K562 (cell line): ENCODE results near the gene ESRRG. TPM values are rescaled to one million over a fixed set of nuclear protein-coding genes. Genes with fewer than 3 reads are reported as not detected.

Experiments
- ATAC-seq: fragments of 200-7000 bp; cut with Tn5 transposase; 3 replicates; pipeline ENCODE4 v1.9.1; 2020; ENCODE audit warnings: moderate library complexity
- BruUV-seq: library from RNA; stranded (reverse); fragments of 400-500 nt; replicated peaks from 2 replicates; lab custom pipeline; 2021; lab: Mats Ljungman, UMichigan
- CTCF ChIA-PET: fragments of 300-600 bp; formaldehyde crosslinking; extraction: SDS; loops from one replicate; lab custom pipeline; 2021; ENCODE audit warnings: low intra/inter-chr PET ratio; lab: Yijun Ruan, JAX
- POLR2A ChIA-PET: fragments of 300-600, 350-650 bp; sonication (Branson Sonifier 250); formaldehyde crosslinking; extraction: SDS; loops from one replicate; lab custom pipeline; 2021; ENCODE audit warnings: antibody characterized with exemption, inconsistent platforms; lab: Yijun Ruan, JAX
- DNase-seq, 4 experiments: peaks; one replicate each; pipeline versions ENCODE4 v3.0.0 to v3.0.0-alpha.2; 2011 to 2018; ENCODE audit warnings: low spot score in 3 of 4, mixed read lengths in 3 of 4; ENCODE audit errors: extremely low read depth in 1 of 4
- FAIRE-seq: peaks from 2 replicates; lab custom pipeline; 2011; peaks lifted over from hg19 to GRCh38; lab: Jason Lieb, UNC
- H2AFZ ChIP-seq: 2 replicates; pipeline ENCODE4 v1.6.0; 2011; ENCODE audit warnings: low read depth, low read length, control low read depth, inconsistent platforms
- H3K27ac ChIP-seq: fragments of 200-600 bp; 3 replicates; pipeline ENCODE4 v1.8.0; 2011; ENCODE audit warnings: low read depth, mild to moderate bottlenecking, control low read depth, inconsistent platforms, low read length, moderate library complexity, mixed read lengths; ENCODE audit errors: extremely low read depth
- H3K27me3 ChIP-seq, 2 experiments: fragments of 300-600 bp in 1 of 2; 2 replicates in 1 of 2; 3 replicates in 1 of 2; pipeline versions ENCODE4 v1.6.0 to v1.8.0; 2011; ENCODE audit warnings: inconsistent platforms in 2 of 2, low read length in 2 of 2, mild to moderate bottlenecking in 1 of 2, mixed read lengths in 1 of 2, moderate library complexity in 1 of 2; ENCODE audit not compliant: control insufficient read depth in 2 of 2, insufficient read depth in 2 of 2
- H3K36me3 ChIP-seq: fragments of 300-600 bp; 3 replicates; pipeline ENCODE4 v1.8.0; 2011; ENCODE audit warnings: mild to moderate bottlenecking, low read length, inconsistent platforms; ENCODE audit not compliant: control insufficient read depth, insufficient read depth
- H3K4me1 ChIP-seq, 2 experiments: fragments of 200-600 bp in 1 of 2; replicated peaks in 1 of 2; 2 replicates in 1 of 2; 3 replicates in 1 of 2; pipeline versions ENCODE4 v1.5.1 to v1.8.0; 2011; ENCODE audit warnings: inconsistent platforms in 2 of 2, low read length in 2 of 2, mild to moderate bottlenecking in 1 of 2, mixed read lengths in 1 of 2, moderate library complexity in 1 of 2; ENCODE audit not compliant: control insufficient read depth in 2 of 2, insufficient read depth in 2 of 2
- H3K4me2 ChIP-seq: 2 replicates; pipeline ENCODE4 v1.6.1; 2011; ENCODE audit warnings: low read length, control low read depth, inconsistent platforms, mixed read lengths; ENCODE audit not compliant: insufficient read depth
- H3K4me3 ChIP-seq: fragments of 200-600 bp; sonication (generic), shearing (Covaris generic); 2 replicates; pipeline ENCODE4 v1.5.1; 2016; ENCODE audit warnings: control low read depth, inconsistent platforms
- H3K79me2 ChIP-seq: fragments of 200-600 bp; 3 replicates; pipeline ENCODE4 v1.8.0; 2011; ENCODE audit warnings: low read length, inconsistent platforms; ENCODE audit not compliant: control insufficient read depth, insufficient read depth
- H3K9ac ChIP-seq, 2 experiments: 2 replicates each; pipeline versions ENCODE4 v1.6.0 to v1.6.1; 2011; ENCODE audit warnings: low read depth in 2 of 2, low read length in 2 of 2, control low read depth in 1 of 2, inconsistent platforms in 1 of 2, mild to moderate bottlenecking in 1 of 2, mixed read lengths in 1 of 2; ENCODE audit not compliant: insufficient read depth in 1 of 2
- H3K9me1 ChIP-seq: one replicate; pipeline ENCODE4 v1.6.0; 2011; ENCODE audit warnings: inconsistent platforms, mild to moderate bottlenecking, low read length, moderate library complexity; ENCODE audit not compliant: control insufficient read depth, insufficient read depth
- H3K9me3 ChIP-seq: replicated peaks from 2 replicates; pipeline ENCODE4 v1.5.1; 2011; ENCODE audit warnings: low read depth, low read length, inconsistent platforms; ENCODE audit not compliant: control insufficient read depth, insufficient read depth
- H4K20me1 ChIP-seq: replicated peaks from 2 replicates; pipeline ENCODE4 v1.6.1; 2011; ENCODE audit warnings: low read length, inconsistent platforms, mixed read lengths; ENCODE audit not compliant: control insufficient read depth, insufficient read depth
- C11orf30 ChIP-seq: fragments of 450-650 bp; IDR thresholded peaks from 2 replicates; pipeline ENCODE4 v1.6.1; 2016; ENCODE audit warnings: low read depth, mild to moderate bottlenecking
- FOXK1 ChIP-seq: sonication (generic); formaldehyde crosslinking; IDR thresholded peaks from 2 replicates; pipeline ENCODE4 v1.8.0; 2022; ENCODE audit warnings: missing genetic modification reagents, mild to moderate bottlenecking, borderline replicate concordance
- NCOA2 ChIP-seq, 2 experiments: fragments of 450-650 bp; IDR thresholded peaks; 2 replicates each; pipeline ENCODE4 v1.6.1; 2018; ENCODE audit warnings: mild to moderate bottlenecking in 2 of 2, moderate library complexity in 1 of 2; ENCODE audit not compliant: partially characterized antibody in 2 of 2
- SREBF2 ChIP-seq: sonication (generic); formaldehyde crosslinking; IDR thresholded peaks from 2 replicates; pipeline ENCODE4 v1.4.0; 2020; ENCODE audit warnings: mild to moderate bottlenecking, missing genetic modification reagents
- TAF9B ChIP-seq: fragments of 450-650 bp; IDR thresholded peaks from 2 replicates; pipeline ENCODE4 v1.6.1; 2018; ENCODE audit warnings: mild to moderate bottlenecking; ENCODE audit not compliant: partially characterized antibody
- TEAD1 ChIP-seq, 2 experiments: fragments of 450-650 bp in 1 of 2; sonication (generic) in 1 of 2; formaldehyde crosslinking; IDR thresholded peaks; 2 replicates each; pipeline versions ENCODE4 v1.4.0 to v1.8.0; 2020 to 2022; ENCODE audit warnings: mild to moderate bottlenecking in 2 of 2, missing genetic modification reagents in 1 of 2
- TRIM28 ChIP-seq: fragments of 450-650 bp; IDR thresholded peaks from 2 replicates; pipeline ENCODE4 v1.6.1; 2017
- ZKSCAN3 ChIP-seq: fragments of 250-450 bp; sonication (Bioruptor Pico); IDR thresholded peaks from 2 replicates; pipeline ENCODE4 v1.4.0; 2020
- ZNF124 ChIP-seq: sonication (generic); formaldehyde crosslinking; IDR thresholded peaks from 2 replicates; pipeline ENCODE4 v1.8.1; 2022; ENCODE audit warnings: missing genetic modification reagents
- WGBS: fragments of 100-300 bp; shearing (Covaris generic); methylation state at CpG from one replicate; pipeline ENCODE4 v1.1.6; 2016; ENCODE audit warnings: low coverage, mixed read lengths; ENCODE audit not compliant: insufficient coverage; ENCODE audit errors: missing lambda C conversion rate; 5-methylcytosine and 5-hydroxymethylcytosine counted together
- in situ Hi-C: fragments of 300-500 bp; cut with MboI; formaldehyde crosslinking; loops from 4 replicates; pipeline ENCODE4 v1.15.0; 2018; ENCODE audit warnings: inconsistent platforms, mixed read lengths
- intact Hi-C: fragments of 100-400 bp; cut with micrococcal nuclease; formaldehyde crosslinking; loops from 2 replicates; pipeline ENCODE4 v1.14.2; 2022
- polyA plus RNA-seq, 8 experiments: library from polyadenylated mRNA; depleted of rRNA in 4 of 8; stranded (reverse) in 5 of 8; unstranded in 3 of 8; fragments of >200 nt; fragmentation: Nextera tagmentation in 2 of 8; fragmentation: Illumina TruSeq in 1 of 8; extraction: Ambion mirVana in 2 of 8; extraction: Trizol in 1 of 8; gene quantifications; 2 replicates each; pipeline versions ENCODE4 v1.2.1 to v1.2.3, GENCODE V29; 2011 to 2014; ENCODE audit warnings: inconsistent platforms in 1 of 8, missing spikeins in 1 of 8
- total RNA-seq, 7 experiments: library from RNA; depleted of rRNA in 6 of 7; stranded (reverse); fragments of >200 nt in 6 of 7; fragmentation: Illumina TruSeq in 2 of 7; extraction: Trizol in 2 of 7; gene quantifications; 2 replicates each; pipeline versions ENCODE4 v1.2.1 to v1.2.3, GENCODE V29; 2011 to 2021; ENCODE audit warnings: low replicate concordance in 1 of 7
- TF ChIP-seq, protein P1 (sequence below): fragments of 200-400 bp; formaldehyde crosslinking; IDR thresholded peaks from 2 replicates; pipeline ENCODE4 v1.6.1; 2017; ENCODE audit warnings: mild to moderate bottlenecking, low read depth, low read length, moderate library complexity

Gene ESRRG
- total and polyA plus RNA-seq, 9 of the 15 experiments (the other 6 are each of a cell fraction or from before 2014, with no cell fraction given), result not detected

DNA sequence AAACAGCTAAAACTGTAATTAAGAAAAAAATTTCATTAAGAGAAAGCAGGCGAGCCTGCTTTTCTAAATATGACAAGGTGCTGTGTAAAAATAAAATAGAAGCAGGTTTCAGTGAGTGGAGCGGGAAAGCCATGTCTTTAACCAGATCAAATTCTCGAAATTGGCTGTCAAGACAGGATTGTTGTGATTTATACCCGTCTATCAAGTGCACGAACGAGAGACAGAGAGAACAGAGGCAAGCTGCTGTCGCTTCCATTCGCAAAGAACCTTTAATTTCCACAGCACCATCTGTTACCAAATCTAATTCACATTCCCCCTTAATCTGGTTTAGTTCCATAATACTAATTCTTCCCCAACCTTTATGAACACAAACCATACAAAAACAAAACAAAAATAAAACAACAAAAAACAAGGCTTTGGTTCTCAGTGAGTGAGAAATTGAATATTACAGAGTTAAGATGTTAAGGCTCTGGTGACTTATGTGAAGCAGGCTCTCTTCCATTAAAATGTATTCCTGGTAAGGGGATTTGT lies 35.0 kb downstream of the ESRRG start:
- DNase-seq (no peak), ATAC-seq (no peak), FAIRE-seq (no peak)
- Histone ChIP-seq H3K9me3 (no peaks in the 10 kb centered on the region; the same call in 1 of the 2 replicates), H3K4me2 (no peak overlapping the region), H3K9ac (no peak overlapping the region), H3K9me1 (no peaks in the 10 kb centered on the region), H3K4me3 (no peak overlapping the region), H3K36me3 (no peaks in the 10 kb centered on the region), H3K4me1 (no peaks in the 10 kb centered on the region), H3K27me3 (no peaks in the 10 kb centered on the region), H3K27ac (no peak overlapping the region), H2AFZ (no peak overlapping the region), H4K20me1 (no peaks in the 10 kb centered on the region), H3K79me2 (no peaks in the 10 kb centered on the region)
- CTCF ChIA-PET, result no interaction called here
- intact Hi-C loops, result no loop called here
- under 1% methylated on average over 8 of the region's 8 CpGs for WGBS
- in situ Hi-C loops, result no loop called here
- TF ChIP-seq ZKSCAN3 (CRISPR knock-in tag) (no peak), C11orf30 (no peak), ZNF124 (CRISPR knock-in tag) (no peak), TEAD1 (CRISPR knock-in tag; IDR thresholded peaks at IDR 0.05) (no peak), FOXK1 (CRISPR knock-in tag) (no peak), SREBF2 (CRISPR knock-in tag) (no peak), TRIM28 (no peak), TAF9B (no peak), NCOA2 (IDR thresholded peaks at IDR 0.05; ENCODE audit: partially characterized antibody in 2 of 2) (no peak)
- TF ChIP-seq, protein P1, sequence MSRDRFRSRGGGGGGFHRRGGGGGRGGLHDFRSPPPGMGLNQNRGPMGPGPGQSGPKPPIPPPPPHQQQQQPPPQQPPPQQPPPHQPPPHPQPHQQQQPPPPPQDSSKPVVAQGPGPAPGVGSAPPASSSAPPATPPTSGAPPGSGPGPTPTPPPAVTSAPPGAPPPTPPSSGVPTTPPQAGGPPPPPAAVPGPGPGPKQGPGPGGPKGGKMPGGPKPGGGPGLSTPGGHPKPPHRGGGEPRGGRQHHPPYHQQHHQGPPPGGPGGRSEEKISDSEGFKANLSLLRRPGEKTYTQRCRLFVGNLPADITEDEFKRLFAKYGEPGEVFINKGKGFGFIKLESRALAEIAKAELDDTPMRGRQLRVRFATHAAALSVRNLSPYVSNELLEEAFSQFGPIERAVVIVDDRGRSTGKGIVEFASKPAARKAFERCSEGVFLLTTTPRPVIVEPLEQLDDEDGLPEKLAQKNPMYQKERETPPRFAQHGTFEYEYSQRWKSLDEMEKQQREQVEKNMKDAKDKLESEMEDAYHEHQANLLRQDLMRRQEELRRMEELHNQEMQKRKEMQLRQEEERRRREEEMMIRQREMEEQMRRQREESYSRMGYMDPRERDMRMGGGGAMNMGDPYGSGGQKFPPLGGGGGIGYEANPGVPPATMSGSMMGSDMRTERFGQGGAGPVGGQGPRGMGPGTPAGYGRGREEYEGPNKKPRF, result no peak
- POLR2A ChIA-PET, result no interaction called here
- no TSS peak for BruUV-seq
